Mesenchymal stem cell (in vitro differentiated cells and primary cell): Measurements from ENCODE around the gene SPINT4.

Experiments used
- DNase-seq: peaks from one replicate; pipeline ENCODE4 v3.0.0-alpha.2; 2013
- H2AFZ ChIP-seq: one replicate; pipeline ENCODE4 v1.6.1; 2013; ENCODE audit warnings: low read depth, mild to moderate bottlenecking, control low read depth, inconsistent platforms, low read length, moderate library complexity
- H2AK5ac ChIP-seq: 2 replicates; pipeline ENCODE4 v1.6.1; 2013; ENCODE audit warnings: low read length, moderate library complexity, mild to moderate bottlenecking, inconsistent platforms; ENCODE audit not compliant: severe bottlenecking
- H2BK120ac ChIP-seq: one replicate; pipeline ENCODE4 v1.6.1; 2013; ENCODE audit warnings: low read depth, mild to moderate bottlenecking, inconsistent platforms, low read length, moderate library complexity
- H2BK12ac ChIP-seq, 2 experiments: one replicate each; pipeline ENCODE4 v1.6.1; 2013; ENCODE audit warnings: inconsistent platforms in 2 of 2, low read length in 2 of 2, mild to moderate bottlenecking in 2 of 2, moderate library complexity in 2 of 2, control low read depth in 1 of 2
- H2BK15ac ChIP-seq: one replicate; pipeline ENCODE4 v1.6.1; 2013; ENCODE audit warnings: mild to moderate bottlenecking, low read depth, inconsistent platforms; ENCODE audit not compliant: poor library complexity, severe bottlenecking
- H2BK5ac ChIP-seq: 2 replicates; pipeline ENCODE4 v1.6.1; 2013; ENCODE audit warnings: low read depth, mild to moderate bottlenecking, low read length, control low read depth, inconsistent platforms; ENCODE audit not compliant: poor library complexity, severe bottlenecking
- H3K14ac ChIP-seq, 2 experiments: one replicate each; pipeline ENCODE4 v1.6.1; 2013; ENCODE audit warnings: inconsistent platforms in 2 of 2, low read length in 2 of 2, control low read depth in 1 of 2, mild to moderate bottlenecking in 1 of 2, moderate library complexity in 1 of 2
- H3K18ac ChIP-seq, 2 experiments: one replicate each; pipeline ENCODE4 v1.6.1; 2013; ENCODE audit warnings: inconsistent platforms in 2 of 2, low read length in 2 of 2, control low read depth in 1 of 2, low read depth in 1 of 2, mild to moderate bottlenecking in 1 of 2
- H3K23ac ChIP-seq, 2 experiments: one replicate each; pipeline ENCODE4 v1.6.1; 2013; ENCODE audit warnings: inconsistent platforms in 2 of 2, low read length in 2 of 2, mild to moderate bottlenecking in 2 of 2, moderate library complexity in 2 of 2, control low read depth in 1 of 2
- H3K27ac ChIP-seq: 2 replicates; pipeline ENCODE4 v1.5.1; 2013; ENCODE audit warnings: mild to moderate bottlenecking, moderate library complexity, low read length, control low read depth, inconsistent platforms; ENCODE audit not compliant: poor library complexity, severe bottlenecking
- H3K27me3 ChIP-seq, 2 experiments: 2 replicates each; pipeline versions ENCODE4 v1.6.1 to v1.7.0; 2013; ENCODE audit warnings: low read length in 2 of 2, mild to moderate bottlenecking in 2 of 2, moderate library complexity in 2 of 2, control low read depth in 1 of 2, inconsistent platforms in 1 of 2; ENCODE audit not compliant: control insufficient read depth in 1 of 2, insufficient read depth in 1 of 2
- H3K36me3 ChIP-seq, 2 experiments: 2 replicates each; pipeline versions ENCODE4 v1.6.1 to v1.7.0; 2013; ENCODE audit warnings: low read length in 2 of 2, control low read depth in 1 of 2, inconsistent platforms in 1 of 2, low read depth in 1 of 2, mild to moderate bottlenecking in 1 of 2; ENCODE audit not compliant: insufficient read depth in 2 of 2, control insufficient read depth in 1 of 2
- H3K4ac ChIP-seq, 2 experiments: one replicate each; pipeline ENCODE4 v1.6.1; 2013; ENCODE audit warnings: inconsistent platforms in 2 of 2, low read length in 2 of 2, mild to moderate bottlenecking in 2 of 2, moderate library complexity in 2 of 2, control low read depth in 1 of 2, low read depth in 1 of 2
- H3K4me1 ChIP-seq: 2 replicates; pipeline ENCODE4 v1.6.1; 2013; ENCODE audit warnings: low read depth, low read length, control low read depth; ENCODE audit not compliant: control insufficient read depth, insufficient read depth
- H3K4me2 ChIP-seq: 2 replicates; pipeline ENCODE4 v1.6.1; 2013; ENCODE audit warnings: low read length, mild to moderate bottlenecking, inconsistent platforms; ENCODE audit not compliant: poor library complexity, severe bottlenecking
- H3K4me3 ChIP-seq, 2 experiments: 2 replicates each; pipeline versions ENCODE4 v1.5.1 to v1.7.0; 2013; ENCODE audit warnings: low read length in 2 of 2, mild to moderate bottlenecking in 2 of 2, control low read depth in 1 of 2, low read depth in 1 of 2; ENCODE audit not compliant: insufficient read depth in 1 of 2
- H3K79me1 ChIP-seq: replicated peaks from 2 replicates; pipeline ENCODE4 v1.6.1; 2013; ENCODE audit warnings: mild to moderate bottlenecking, control low read depth, low read length, inconsistent platforms; ENCODE audit not compliant: poor library complexity, severe bottlenecking
- H3K9ac ChIP-seq: 2 replicates; pipeline ENCODE4 v1.7.0; 2013; ENCODE audit warnings: mild to moderate bottlenecking, low read length, moderate library complexity
- H3K9me3 ChIP-seq: 2 replicates; pipeline ENCODE4 v1.7.0; 2013; ENCODE audit warnings: mild to moderate bottlenecking, low read length; ENCODE audit not compliant: control insufficient read depth
- H4K8ac ChIP-seq: one replicate; pipeline ENCODE4 v1.6.1; 2013; ENCODE audit warnings: inconsistent platforms, mild to moderate bottlenecking, low read length, moderate library complexity
- H4K91ac ChIP-seq: one replicate; pipeline ENCODE4 v1.6.1; 2013; ENCODE audit warnings: mild to moderate bottlenecking, low read length, inconsistent platforms
- WGBS: methylation state at CpG from one replicate; pipeline ENCODE4 v1.1.7; 2013; ENCODE audit warnings: mixed read lengths; 5-methylcytosine and 5-hydroxymethylcytosine counted together

SPINT4 gene

DNA sequence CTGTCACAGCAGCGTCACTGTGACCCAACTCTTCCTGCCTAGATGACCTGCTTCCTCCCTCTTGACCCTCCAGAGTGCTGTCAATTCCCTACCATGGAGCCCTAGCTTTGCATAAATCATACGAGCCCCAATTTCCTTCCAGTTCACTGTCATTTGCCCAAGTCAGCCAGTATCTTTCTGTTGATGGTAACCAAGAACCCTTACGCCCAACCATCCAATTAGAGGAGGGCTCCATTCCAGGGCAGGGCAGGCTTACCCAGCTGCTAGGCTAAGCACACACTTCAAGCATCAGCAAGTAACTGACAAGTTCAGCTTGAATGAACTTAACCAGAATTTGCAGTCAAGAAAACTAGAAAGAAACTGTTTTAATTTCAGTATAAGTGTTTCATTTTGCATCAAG lies 43.8 kb downstream of the SPINT4 start:
- H3K4ac ChIP-seq, result no peak overlapping the region
- H2AFZ ChIP-seq, result no peak overlapping the region
- no peaks in the 10 kb centered on the region for H3K79me1 ChIP-seq
- no peak overlapping the region for H3K4me2 ChIP-seq
- no peak overlapping the region for H3K18ac ChIP-seq
- no peaks in the 10 kb centered on the region for H3K9me3 ChIP-seq
- no peak overlapping the region for H2BK15ac ChIP-seq
- no peak overlapping the region for H2BK120ac ChIP-seq
- no peak overlapping the region for H2BK12ac ChIP-seq
- WGBS, result 55% methylated on average over 3 of the region's 3 CpGs
- no peak overlapping the region for H3K23ac ChIP-seq
- H4K91ac ChIP-seq, result no peak overlapping the region
- DNase-seq, result no peak
- H3K27ac ChIP-seq, result no peak overlapping the region
- no peak overlapping the region for H2AK5ac ChIP-seq
- H3K36me3 ChIP-seq, result no peaks in the 10 kb centered on the region
- H2BK5ac ChIP-seq, result no peak overlapping the region
- H4K8ac ChIP-seq, result no peak overlapping the region
- H3K4me1 ChIP-seq, result no peaks in the 10 kb centered on the region
- no peak overlapping the region for H3K14ac ChIP-seq
- H3K4me3 ChIP-seq, result no peak overlapping the region
- H3K9ac ChIP-seq, result no peak overlapping the region
- peaks cover 0 to 5% of the 10 kb centered on the region in 2 experiments for H3K27me3 ChIP-seq

DNA sequence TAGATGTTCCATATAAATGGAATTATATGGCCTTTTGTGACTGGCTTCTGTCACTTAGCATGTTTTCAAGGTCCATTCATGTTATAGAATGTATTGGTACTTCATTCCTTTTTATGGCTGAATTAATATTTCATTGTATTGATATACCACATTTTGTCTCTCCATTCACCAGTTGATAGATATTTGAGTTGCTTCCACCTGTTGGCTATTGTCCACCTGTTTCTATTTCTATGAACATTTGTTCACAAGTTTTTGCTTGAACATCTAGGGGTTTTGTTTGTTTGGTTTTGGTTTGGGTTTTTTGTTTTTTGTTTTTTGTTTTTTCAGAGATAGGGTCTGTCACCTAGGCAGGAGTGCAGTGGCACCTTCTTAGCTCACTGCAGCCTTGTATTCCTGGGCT lies 46.3 kb downstream of the SPINT4 start:
- H3K4ac ChIP-seq, result no peak overlapping the region
- H3K18ac ChIP-seq, result no peak overlapping the region
- H3K14ac ChIP-seq, result no peak overlapping the region
- no peak overlapping the region for H2BK15ac ChIP-seq
- H2BK5ac ChIP-seq, result no peak overlapping the region
- no peak overlapping the region for H4K8ac ChIP-seq
- H3K4me3 ChIP-seq, result no peak overlapping the region
- no peaks in the 10 kb centered on the region for H3K79me1 ChIP-seq
- no peak overlapping the region for H3K4me2 ChIP-seq
- no peak overlapping the region for H3K27ac ChIP-seq
- no peak overlapping the region for H3K9ac ChIP-seq
- H3K36me3 ChIP-seq, result no peaks in the 10 kb centered on the region
- no peak overlapping the region for H2BK12ac ChIP-seq
- no peak overlapping the region for H3K23ac ChIP-seq
- peaks cover 0 to 5% of the 10 kb centered on the region in 2 experiments for H3K27me3 ChIP-seq
- H2AK5ac ChIP-seq, result no peak overlapping the region
- no peak overlapping the region for H2AFZ ChIP-seq
- H2BK120ac ChIP-seq, result no peak overlapping the region
- H3K9me3 ChIP-seq, result no peaks in the 10 kb centered on the region
- H3K4me1 ChIP-seq, result peaks cover 4% of the 10 kb centered on the region
- H4K91ac ChIP-seq, result no peak overlapping the region
- DNase-seq, result no peak

DNA sequence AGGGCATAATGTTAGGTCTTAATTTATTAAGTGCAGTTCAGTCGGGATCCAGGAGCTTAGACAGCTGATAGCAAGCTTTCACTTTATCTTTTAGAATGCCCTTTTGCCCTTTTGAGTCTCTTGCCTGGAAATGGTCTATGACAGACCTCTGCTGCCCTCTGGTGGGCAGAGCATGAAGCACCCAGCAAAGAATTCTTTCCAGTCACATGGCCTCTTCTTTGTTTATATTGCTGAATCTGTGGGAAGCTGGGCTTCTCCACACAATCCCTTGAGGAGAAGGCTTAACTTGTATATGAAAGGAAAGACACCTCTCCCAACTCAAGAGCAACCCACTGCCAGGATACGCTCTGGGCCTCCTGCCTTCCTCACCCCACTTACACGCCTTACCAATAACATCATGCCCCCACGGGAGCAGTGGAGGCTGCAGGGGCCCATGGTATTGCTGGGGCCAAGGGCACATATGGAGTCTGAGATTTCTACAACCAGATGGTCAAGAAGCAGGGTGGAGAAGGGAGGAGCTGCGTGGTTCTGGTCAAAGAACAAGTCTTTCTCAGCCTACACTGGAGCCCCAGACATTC lies 49.1 kb downstream of the SPINT4 start:
- Histone ChIP-seq H2BK15ac (peak overlapping the region; percentile 57), H2BK12ac (peak overlapping the region; percentile 81 to 88), H2BK5ac (no peak overlapping the region), H2BK120ac (peak overlapping the region; percentile 98), H3K18ac (peak overlapping the region; percentile 92 to 95), H4K8ac (peak overlapping the region; percentile 99), H3K4me3 (peak overlapping the region in 1 of 2 experiments; percentile 6), H3K9me3 (no peaks in the 10 kb centered on the region), H2AFZ (peak overlapping the region; percentile 30), H3K27ac (no peak overlapping the region), H3K36me3 (no peaks in the 10 kb centered on the region), H3K4me1 (peaks cover 4% of the 10 kb centered on the region), H2AK5ac (peak overlapping the region; percentile 56), H3K14ac (peak overlapping the region in 1 of 2 experiments; percentile 94), H3K4ac (peak overlapping the region; percentile 62 to 77), H3K23ac (peak overlapping the region in 1 of 2 experiments; percentile 40), H3K9ac (peak overlapping the region; percentile 44), H3K4me2 (peak overlapping the region; percentile 7), H3K79me1 (no peaks in the 10 kb centered on the region), H4K91ac (peak overlapping the region; percentile 96), H3K27me3 (no peaks in the 10 kb centered on the region)
- DNase-seq, result peak; percentile 86
- WGBS, result 21% methylated on average over 4 of the region's 5 CpGs

DNA sequence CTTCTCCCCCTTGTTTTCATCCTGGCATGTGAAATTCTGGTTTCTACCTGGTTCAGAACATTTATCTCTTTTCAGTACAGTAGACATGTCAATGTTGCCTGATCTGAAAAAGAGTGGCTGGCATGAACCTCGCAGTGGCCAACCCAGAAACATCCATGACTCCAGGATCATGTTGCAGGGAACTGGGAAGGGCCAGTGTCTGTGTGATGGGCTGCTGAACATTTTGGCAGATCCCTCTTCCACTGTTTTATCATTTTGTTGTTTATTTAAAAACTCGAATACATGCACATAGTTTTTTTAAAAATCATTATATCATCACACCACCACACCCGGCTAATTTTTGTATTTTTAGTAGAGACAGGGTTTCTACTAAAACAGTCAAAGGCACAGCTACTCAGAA lies 50.5 kb downstream of the SPINT4 start:
- Histone ChIP-seq H3K23ac (no peak overlapping the region), H3K4me3 (no peak overlapping the region)

More for the DNA sequence above, 50.5 kb downstream of the SPINT4 start:
- Histone ChIP-seq H2BK12ac (peak overlapping the region in 1 of 2 experiments; percentile 15), H3K4me1 (peaks cover 4% of the 10 kb centered on the region), H2BK5ac (no peak overlapping the region), H3K4me2 (no peak overlapping the region), H2AFZ (no peak overlapping the region), H3K9ac (no peak overlapping the region), H4K8ac (no peak overlapping the region), H4K91ac (no peak overlapping the region), H2BK15ac (no peak overlapping the region), H2AK5ac (no peak overlapping the region), H2BK120ac (no peak overlapping the region), H3K14ac (no peak overlapping the region), H3K18ac (no peak overlapping the region), H3K9me3 (no peaks in the 10 kb centered on the region), H3K36me3 (no peaks in the 10 kb centered on the region), H3K79me1 (no peaks in the 10 kb centered on the region), H3K27ac (no peak overlapping the region), H3K4ac (no peak overlapping the region), H3K27me3 (no peaks in the 10 kb centered on the region)
- DNase-seq, result no peak
- WGBS, result 100% methylated on average over 1 of the region's 3 CpGs
